ENCODE measurements around the gene ITM2B. TPM values are rescaled to one million over a fixed set of nuclear protein-coding genes. Genes with fewer than 3 reads are reported as not detected.

The ITM2B gene
- 100 to 1,000 TPM; 299 to 343 (median 303) TPM for total RNA-seq

DNA sequence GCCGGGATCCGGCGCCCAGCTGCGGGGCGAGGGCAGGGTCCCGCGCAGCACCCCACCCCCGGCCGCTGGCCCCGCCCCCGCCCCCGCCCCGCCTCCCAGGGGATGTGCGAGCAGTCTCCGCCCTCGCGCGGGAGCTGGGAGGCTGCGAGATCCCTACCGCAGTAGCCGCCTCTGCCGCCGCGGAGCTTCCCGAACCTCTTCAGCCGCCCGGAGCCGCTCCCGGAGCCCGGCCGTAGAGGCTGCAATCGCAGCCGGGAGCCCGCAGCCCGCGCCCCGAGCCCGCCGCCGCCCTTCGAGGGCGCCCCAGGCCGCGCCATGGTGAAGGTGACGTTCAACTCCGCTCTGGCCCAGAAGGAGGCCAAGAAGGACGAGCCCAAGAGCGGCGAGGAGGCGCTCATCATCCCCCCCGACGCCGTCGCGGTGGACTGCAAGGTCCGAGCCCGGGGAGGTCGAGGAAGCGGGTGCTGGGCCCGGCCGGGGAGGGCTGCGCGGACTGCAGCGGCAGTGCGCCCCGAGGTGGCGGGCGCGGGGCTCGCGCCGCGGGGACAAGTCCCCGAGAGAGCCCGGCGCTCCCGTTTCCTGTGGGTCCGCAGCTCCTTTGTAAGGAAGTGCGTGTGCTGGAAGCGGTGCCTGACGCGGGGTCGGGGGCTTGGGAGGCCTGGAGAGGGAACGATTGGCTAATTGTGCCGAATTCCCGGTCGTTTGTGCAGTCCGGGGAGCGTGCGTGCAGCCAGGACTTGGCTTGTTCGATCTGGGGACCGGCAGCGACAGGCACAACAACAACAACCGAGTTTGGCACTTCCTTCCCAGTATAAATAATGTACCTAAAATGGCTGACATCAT lies at the start of gene ITM2B:
Gene ITM2B, plus strand, starts transcription at position 161 of the 843 bp plus-strand sequence. Its CDS starts 155 bp downstream, at position 316.
- WGBS, result under 1% methylated on average over 16 of the region's 94 CpGs
- intact Hi-C loops (cut with DNase I), result loop anchor here (5.0 to 10.0 kb wide), 4 partner anchors 69 to 352 kb away; partner anchors contain the start of genes MED4, NUDT15 and RB1
- no peak for DNase-seq (ENCODE audit: extremely low spot score)
- H3K36me3 ChIP-seq, result no peaks in the 10 kb centered on the region
- H3K27me3 ChIP-seq, result no peaks in the 10 kb centered on the region
- TF ChIP-seq, protein P1, sequence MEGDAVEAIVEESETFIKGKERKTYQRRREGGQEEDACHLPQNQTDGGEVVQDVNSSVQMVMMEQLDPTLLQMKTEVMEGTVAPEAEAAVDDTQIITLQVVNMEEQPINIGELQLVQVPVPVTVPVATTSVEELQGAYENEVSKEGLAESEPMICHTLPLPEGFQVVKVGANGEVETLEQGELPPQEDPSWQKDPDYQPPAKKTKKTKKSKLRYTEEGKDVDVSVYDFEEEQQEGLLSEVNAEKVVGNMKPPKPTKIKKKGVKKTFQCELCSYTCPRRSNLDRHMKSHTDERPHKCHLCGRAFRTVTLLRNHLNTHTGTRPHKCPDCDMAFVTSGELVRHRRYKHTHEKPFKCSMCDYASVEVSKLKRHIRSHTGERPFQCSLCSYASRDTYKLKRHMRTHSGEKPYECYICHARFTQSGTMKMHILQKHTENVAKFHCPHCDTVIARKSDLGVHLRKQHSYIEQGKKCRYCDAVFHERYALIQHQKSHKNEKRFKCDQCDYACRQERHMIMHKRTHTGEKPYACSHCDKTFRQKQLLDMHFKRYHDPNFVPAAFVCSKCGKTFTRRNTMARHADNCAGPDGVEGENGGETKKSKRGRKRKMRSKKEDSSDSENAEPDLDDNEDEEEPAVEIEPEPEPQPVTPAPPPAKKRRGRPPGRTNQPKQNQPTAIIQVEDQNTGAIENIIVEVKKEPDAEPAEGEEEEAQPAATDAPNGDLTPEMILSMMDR (IDR thresholded peaks at IDR 0.05), result peak; percentile 33 to 63 (median 38)
- peak; percentile 62 for TF ChIP-seq POLR2A (IDR thresholded peaks at IDR 0.05; ENCODE audit: low read depth)
- no peak for TF ChIP-seq EP300 (IDR thresholded peaks at IDR 0.05)
- TF ChIP-seq POLR2AphosphoS5 (IDR thresholded peaks at IDR 0.05), result peak; percentile 84 to 94
- peaks cover 30 to 43% (median 40%) of the 10 kb centered on the region in 4 donors for H3K4me1 ChIP-seq
- H3K9me3 ChIP-seq, result no peaks in the 10 kb centered on the region
- H3K27ac ChIP-seq (replicated peaks in 1 of 4), result peak within 1 kb of the TSS; percentile 92 to 100 (median 97)
- peak within 1 kb of the TSS; percentile 76 to 95 (median 92) for H3K4me3 ChIP-seq

DNA sequence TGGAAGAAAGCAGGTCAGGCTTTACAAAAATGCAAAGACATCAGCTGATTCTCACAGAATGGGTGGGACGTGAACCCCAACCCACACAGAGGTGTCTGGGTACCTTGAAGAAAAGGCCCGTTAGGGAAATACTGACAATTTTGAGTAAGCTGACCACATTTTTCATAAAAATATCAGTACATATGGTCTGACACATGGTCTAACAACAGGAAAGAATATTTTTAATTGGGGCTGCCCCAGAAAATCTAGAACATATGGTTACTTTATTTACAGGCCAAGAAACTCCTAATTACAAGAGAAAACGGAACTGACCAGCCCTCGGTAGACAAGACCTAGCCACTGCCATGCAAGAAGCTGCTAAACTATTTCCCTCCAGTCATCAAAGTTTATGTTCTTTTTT lies 48.7 kb upstream of the ITM2B start:
- Histone ChIP-seq H3K4me1 (no peaks in the 10 kb centered on the region), H3K36me3 (no peaks in the 10 kb centered on the region), H3K27ac (replicated peaks in 1 of 4) (no peak overlapping the region), H3K9me3 (no peaks in the 10 kb centered on the region), H3K4me3 (no peak overlapping the region), H3K27me3 (no peaks in the 10 kb centered on the region)
- TF ChIP-seq POLR2AphosphoS5 (IDR thresholded peaks at IDR 0.05), result no peak
- TF ChIP-seq EP300 (IDR thresholded peaks at IDR 0.05), result no peak
- TF ChIP-seq, protein P1 (IDR thresholded peaks at IDR 0.05), result no peak
- TF ChIP-seq POLR2A (IDR thresholded peaks at IDR 0.05; ENCODE audit: low read depth), result no peak
- no peak for DNase-seq (ENCODE audit: extremely low spot score)
- intact Hi-C loops (cut with DNase I), result no loop called here
- 88% methylated on average over 4 of the region's 4 CpGs for WGBS

DNA sequence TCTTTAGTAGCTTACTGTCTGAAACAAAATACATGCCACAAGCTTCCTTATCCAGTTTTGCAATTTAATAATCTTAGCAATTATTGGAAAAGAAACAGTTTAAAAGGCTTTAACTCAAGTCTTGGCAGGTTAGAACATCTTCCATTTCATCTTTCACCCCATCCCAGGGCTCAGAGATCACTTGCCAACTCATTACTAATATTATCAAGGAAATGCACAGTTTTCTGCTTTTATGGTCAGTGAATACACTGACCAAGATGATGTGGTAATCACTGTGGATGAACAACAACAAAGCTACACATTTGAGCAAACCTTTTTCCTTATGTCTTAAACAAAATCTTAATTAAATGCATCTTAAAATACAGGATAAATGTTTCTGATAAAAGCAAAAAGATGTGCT lies 48.0 kb upstream of the ITM2B start:
- H3K36me3 ChIP-seq, result no peaks in the 10 kb centered on the region
- no peak for DNase-seq (ENCODE audit: extremely low spot score)
- TF ChIP-seq POLR2AphosphoS5 (IDR thresholded peaks at IDR 0.05) (no peak), POLR2A (IDR thresholded peaks at IDR 0.05; ENCODE audit: low read depth) (no peak), EP300 (IDR thresholded peaks at IDR 0.05) (no peak)
- TF ChIP-seq, protein P1 (IDR thresholded peaks at IDR 0.05), result no peak
- no peak overlapping the region for H3K4me3 ChIP-seq
- H3K4me1 ChIP-seq, result no peaks in the 10 kb centered on the region
- H3K27me3 ChIP-seq, result no peaks in the 10 kb centered on the region
- H3K9me3 ChIP-seq, result no peaks in the 10 kb centered on the region
- no peak overlapping the region for H3K27ac ChIP-seq (replicated peaks in 1 of 4)
- intact Hi-C loops (cut with DNase I), result no loop called here

DNA sequence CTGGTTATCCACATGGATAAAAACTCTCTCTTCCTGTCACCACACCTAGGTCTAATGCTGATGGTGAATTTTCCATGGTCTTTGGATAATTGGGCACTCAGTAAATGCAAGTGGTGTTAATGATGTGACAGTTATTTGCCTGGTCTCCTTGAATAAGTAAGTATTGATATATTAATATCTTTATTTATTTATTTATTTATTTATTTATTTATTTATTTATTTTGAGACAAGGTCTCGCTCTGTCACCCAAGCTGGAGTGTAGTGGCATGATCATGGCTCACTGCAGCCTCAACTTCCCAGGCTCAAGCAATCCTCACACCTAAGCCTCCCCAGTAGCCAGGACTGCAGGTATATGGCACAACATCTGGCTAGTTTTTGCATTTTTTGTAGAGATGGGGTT lies 46.3 kb upstream of the ITM2B start:
- DNase-seq (ENCODE audit: extremely low spot score), result no peak
- TF ChIP-seq POLR2AphosphoS5 (IDR thresholded peaks at IDR 0.05) (no peak), EP300 (IDR thresholded peaks at IDR 0.05) (no peak), POLR2A (IDR thresholded peaks at IDR 0.05; ENCODE audit: low read depth) (no peak)
- TF ChIP-seq, protein P1 (IDR thresholded peaks at IDR 0.05), result no peak
- H3K27ac ChIP-seq (replicated peaks in 1 of 4), result no peak overlapping the region
- intact Hi-C loops (cut with DNase I), result no loop called here
- no peaks in the 10 kb centered on the region for H3K4me1 ChIP-seq
- H3K9me3 ChIP-seq, result no peaks in the 10 kb centered on the region
- H3K27me3 ChIP-seq, result no peaks in the 10 kb centered on the region
- 96% methylated on average over 1 of the region's 1 CpG for WGBS
- H3K4me3 ChIP-seq, result no peak overlapping the region
- no peaks in the 10 kb centered on the region for H3K36me3 ChIP-seq
